SK-N-SH (cell line): ENCODE results near the gene RBL2.

Experiments
- EP300 ChIP-seq, 2 experiments: IDR thresholded peaks; 2 replicates each; pipeline versions ENCODE4 v1.4.0 to v1.6.1; 2012; ENCODE audit warnings: borderline replicate concordance in 1 of 2, low read depth in 1 of 2, low read length in 1 of 2
- GABPA ChIP-seq: IDR thresholded peaks from 2 replicates; pipeline ENCODE4 v1.4.0; 2012; ENCODE audit warnings: low read depth, mild to moderate bottlenecking
- JUND ChIP-seq: IDR thresholded peaks from 2 replicates; pipeline ENCODE4 v1.4.0; 2012
- MXI1 ChIP-seq: IDR thresholded peaks from 2 replicates; pipeline ENCODE4 v1.6.1; 2012; ENCODE audit warnings: mild to moderate bottlenecking, low read depth, low read length, improper control_type of control experiment
- NFIC ChIP-seq: IDR thresholded peaks from 2 replicates; pipeline ENCODE4 v1.4.0; 2012; ENCODE audit warnings: borderline replicate concordance
- POLR2AphosphoS5 ChIP-seq: IDR thresholded peaks from 2 replicates; pipeline ENCODE4 v1.6.1; 2012; ENCODE audit warnings: low read depth, low read length
- RXRA ChIP-seq: IDR thresholded peaks from 2 replicates; pipeline ENCODE4 v1.4.0; 2012; ENCODE audit warnings: low read depth, mild to moderate bottlenecking, borderline replicate concordance
- SMC3 ChIP-seq: IDR thresholded peaks from 2 replicates; pipeline ENCODE4 v1.6.1; 2012; ENCODE audit warnings: low read depth, low read length, improper control_type of control experiment
- TAF1 ChIP-seq: IDR thresholded peaks from 2 replicates; pipeline ENCODE4 v1.6.1; 2012; ENCODE audit warnings: low read depth, mild to moderate bottlenecking, low read length, moderate library complexity, borderline replicate concordance
- YY1 ChIP-seq: IDR thresholded peaks from 2 replicates; pipeline ENCODE4 v1.4.0; 2012; ENCODE audit warnings: low read depth, mild to moderate bottlenecking
- TF ChIP-seq, protein P1 (sequence below): fragments of 200-600 bp; sonication (generic); IDR thresholded peaks from 2 replicates; pipeline ENCODE4 v1.6.1; 2017; ENCODE audit warnings: antibody characterized with exemption, mild to moderate bottlenecking, moderate library complexity
- TF ChIP-seq, protein P2 (sequence below): IDR thresholded peaks from 2 replicates; pipeline ENCODE4 v1.6.1; 2012; ENCODE audit warnings: mild to moderate bottlenecking, low read depth, low read length, moderate library complexity
- TF ChIP-seq, protein P3 (sequence below): IDR thresholded peaks from 2 replicates; pipeline ENCODE4; 2012
- TF ChIP-seq, protein P4 (sequence below): IDR thresholded peaks from 2 replicates; pipeline ENCODE4 v1.4.0; 2012; ENCODE audit warnings: low read depth

DNA sequence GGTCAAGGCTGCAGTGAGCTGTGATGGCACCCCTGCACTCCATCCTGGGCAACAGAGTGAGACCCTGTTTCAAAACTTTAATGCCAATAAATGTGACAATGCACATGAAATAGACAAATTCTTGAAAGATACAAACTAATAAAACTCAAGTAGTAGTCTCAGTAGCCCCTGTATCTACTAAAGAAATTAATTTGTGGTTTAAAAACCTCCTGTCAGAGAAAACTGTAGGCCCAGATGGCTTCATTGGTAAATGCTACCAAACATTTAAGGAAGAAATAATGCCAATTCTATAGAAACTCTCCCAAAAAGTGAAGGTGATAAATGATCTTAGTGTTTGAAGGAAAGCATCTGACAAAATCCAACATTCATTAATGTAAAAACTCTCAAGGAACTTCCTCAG lies 52.0 kb downstream of the RBL2 start:
- TF ChIP-seq, protein P1, sequence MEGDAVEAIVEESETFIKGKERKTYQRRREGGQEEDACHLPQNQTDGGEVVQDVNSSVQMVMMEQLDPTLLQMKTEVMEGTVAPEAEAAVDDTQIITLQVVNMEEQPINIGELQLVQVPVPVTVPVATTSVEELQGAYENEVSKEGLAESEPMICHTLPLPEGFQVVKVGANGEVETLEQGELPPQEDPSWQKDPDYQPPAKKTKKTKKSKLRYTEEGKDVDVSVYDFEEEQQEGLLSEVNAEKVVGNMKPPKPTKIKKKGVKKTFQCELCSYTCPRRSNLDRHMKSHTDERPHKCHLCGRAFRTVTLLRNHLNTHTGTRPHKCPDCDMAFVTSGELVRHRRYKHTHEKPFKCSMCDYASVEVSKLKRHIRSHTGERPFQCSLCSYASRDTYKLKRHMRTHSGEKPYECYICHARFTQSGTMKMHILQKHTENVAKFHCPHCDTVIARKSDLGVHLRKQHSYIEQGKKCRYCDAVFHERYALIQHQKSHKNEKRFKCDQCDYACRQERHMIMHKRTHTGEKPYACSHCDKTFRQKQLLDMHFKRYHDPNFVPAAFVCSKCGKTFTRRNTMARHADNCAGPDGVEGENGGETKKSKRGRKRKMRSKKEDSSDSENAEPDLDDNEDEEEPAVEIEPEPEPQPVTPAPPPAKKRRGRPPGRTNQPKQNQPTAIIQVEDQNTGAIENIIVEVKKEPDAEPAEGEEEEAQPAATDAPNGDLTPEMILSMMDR = no peak
- TF ChIP-seq, protein P2, sequence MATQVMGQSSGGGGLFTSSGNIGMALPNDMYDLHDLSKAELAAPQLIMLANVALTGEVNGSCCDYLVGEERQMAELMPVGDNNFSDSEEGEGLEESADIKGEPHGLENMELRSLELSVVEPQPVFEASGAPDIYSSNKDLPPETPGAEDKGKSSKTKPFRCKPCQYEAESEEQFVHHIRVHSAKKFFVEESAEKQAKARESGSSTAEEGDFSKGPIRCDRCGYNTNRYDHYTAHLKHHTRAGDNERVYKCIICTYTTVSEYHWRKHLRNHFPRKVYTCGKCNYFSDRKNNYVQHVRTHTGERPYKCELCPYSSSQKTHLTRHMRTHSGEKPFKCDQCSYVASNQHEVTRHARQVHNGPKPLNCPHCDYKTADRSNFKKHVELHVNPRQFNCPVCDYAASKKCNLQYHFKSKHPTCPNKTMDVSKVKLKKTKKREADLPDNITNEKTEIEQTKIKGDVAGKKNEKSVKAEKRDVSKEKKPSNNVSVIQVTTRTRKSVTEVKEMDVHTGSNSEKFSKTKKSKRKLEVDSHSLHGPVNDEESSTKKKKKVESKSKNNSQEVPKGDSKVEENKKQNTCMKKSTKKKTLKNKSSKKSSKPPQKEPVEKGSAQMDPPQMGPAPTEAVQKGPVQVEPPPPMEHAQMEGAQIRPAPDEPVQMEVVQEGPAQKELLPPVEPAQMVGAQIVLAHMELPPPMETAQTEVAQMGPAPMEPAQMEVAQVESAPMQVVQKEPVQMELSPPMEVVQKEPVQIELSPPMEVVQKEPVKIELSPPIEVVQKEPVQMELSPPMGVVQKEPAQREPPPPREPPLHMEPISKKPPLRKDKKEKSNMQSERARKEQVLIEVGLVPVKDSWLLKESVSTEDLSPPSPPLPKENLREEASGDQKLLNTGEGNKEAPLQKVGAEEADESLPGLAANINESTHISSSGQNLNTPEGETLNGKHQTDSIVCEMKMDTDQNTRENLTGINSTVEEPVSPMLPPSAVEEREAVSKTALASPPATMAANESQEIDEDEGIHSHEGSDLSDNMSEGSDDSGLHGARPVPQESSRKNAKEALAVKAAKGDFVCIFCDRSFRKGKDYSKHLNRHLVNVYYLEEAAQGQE = no peak
- TF ChIP-seq POLR2AphosphoS5 (no peak), EP300 (IDR thresholded peaks at IDR 0.05; ENCODE audit: borderline replicate concordance in 1 of 2, low read depth in 1 of 2, low read length in 1 of 2) (no peak), TAF1 (no peak), JUND (no peak), SMC3 (no peak), MXI1 (no peak), GABPA (no peak), NFIC (no peak), RXRA (no peak), YY1 (no peak)
- TF ChIP-seq, protein P3, sequence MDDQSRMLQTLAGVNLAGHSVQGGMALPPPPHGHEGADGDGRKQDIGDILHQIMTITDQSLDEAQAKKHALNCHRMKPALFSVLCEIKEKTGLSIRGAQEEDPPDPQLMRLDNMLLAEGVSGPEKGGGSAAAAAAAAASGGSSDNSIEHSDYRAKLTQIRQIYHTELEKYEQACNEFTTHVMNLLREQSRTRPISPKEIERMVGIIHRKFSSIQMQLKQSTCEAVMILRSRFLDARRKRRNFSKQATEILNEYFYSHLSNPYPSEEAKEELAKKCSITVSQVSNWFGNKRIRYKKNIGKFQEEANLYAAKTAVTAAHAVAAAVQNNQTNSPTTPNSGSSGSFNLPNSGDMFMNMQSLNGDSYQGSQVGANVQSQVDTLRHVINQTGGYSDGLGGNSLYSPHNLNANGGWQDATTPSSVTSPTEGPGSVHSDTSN = no peak
- TF ChIP-seq, protein P4, sequence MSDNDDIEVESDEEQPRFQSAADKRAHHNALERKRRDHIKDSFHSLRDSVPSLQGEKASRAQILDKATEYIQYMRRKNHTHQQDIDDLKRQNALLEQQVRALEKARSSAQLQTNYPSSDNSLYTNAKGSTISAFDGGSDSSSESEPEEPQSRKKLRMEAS = no peak
